Panc1 (cell line): ENCODE measurements around the gene GOLGA1.

Experiments used
- POLR2AphosphoS5 ChIP-seq: IDR thresholded peaks from 2 replicates; pipeline ENCODE4 v1.6.1; 2012; ENCODE audit warnings: mild to moderate bottlenecking, low read depth, low read length, moderate library complexity
- TF ChIP-seq, protein P1 (sequence below): fragments of 450-650 bp; IDR thresholded peaks from 2 replicates; pipeline ENCODE4 v1.5.1; 2017; ENCODE audit warnings: mild to moderate bottlenecking
- TF ChIP-seq, protein P2 (sequence below), 2 experiments: IDR thresholded peaks; 2 replicates each; pipeline ENCODE4 v1.6.1; 2011 to 2012; ENCODE audit warnings: low read depth in 2 of 2, control low read depth in 1 of 2, low read length in 1 of 2, mild to moderate bottlenecking in 1 of 2, moderate library complexity in 1 of 2; ENCODE audit not compliant: insufficient read depth in 1 of 2

DNA sequence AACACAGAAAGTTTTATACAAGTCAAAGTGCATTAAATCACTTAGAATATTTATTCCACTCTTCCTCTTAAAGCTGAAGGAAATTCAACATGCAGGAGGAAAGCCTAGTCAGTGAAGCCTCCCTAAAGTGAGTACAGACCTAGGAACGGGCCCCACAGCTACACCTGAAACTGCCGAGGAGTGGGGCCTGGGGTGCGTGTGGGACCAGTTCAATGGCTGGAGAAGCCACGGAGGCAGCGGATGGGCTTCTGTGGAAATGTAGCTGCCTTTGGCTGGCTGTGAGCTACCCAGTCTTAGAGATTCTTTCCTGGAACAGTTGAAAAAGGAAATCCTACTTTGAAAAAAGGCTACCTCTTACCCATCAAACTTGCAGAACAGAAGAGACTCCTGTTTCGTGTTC lies 62.4 kb downstream of the GOLGA1 start:
- TF ChIP-seq, protein P1, sequence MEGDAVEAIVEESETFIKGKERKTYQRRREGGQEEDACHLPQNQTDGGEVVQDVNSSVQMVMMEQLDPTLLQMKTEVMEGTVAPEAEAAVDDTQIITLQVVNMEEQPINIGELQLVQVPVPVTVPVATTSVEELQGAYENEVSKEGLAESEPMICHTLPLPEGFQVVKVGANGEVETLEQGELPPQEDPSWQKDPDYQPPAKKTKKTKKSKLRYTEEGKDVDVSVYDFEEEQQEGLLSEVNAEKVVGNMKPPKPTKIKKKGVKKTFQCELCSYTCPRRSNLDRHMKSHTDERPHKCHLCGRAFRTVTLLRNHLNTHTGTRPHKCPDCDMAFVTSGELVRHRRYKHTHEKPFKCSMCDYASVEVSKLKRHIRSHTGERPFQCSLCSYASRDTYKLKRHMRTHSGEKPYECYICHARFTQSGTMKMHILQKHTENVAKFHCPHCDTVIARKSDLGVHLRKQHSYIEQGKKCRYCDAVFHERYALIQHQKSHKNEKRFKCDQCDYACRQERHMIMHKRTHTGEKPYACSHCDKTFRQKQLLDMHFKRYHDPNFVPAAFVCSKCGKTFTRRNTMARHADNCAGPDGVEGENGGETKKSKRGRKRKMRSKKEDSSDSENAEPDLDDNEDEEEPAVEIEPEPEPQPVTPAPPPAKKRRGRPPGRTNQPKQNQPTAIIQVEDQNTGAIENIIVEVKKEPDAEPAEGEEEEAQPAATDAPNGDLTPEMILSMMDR: no peak
- no peak for TF ChIP-seq POLR2AphosphoS5
- TF ChIP-seq, protein P2, sequence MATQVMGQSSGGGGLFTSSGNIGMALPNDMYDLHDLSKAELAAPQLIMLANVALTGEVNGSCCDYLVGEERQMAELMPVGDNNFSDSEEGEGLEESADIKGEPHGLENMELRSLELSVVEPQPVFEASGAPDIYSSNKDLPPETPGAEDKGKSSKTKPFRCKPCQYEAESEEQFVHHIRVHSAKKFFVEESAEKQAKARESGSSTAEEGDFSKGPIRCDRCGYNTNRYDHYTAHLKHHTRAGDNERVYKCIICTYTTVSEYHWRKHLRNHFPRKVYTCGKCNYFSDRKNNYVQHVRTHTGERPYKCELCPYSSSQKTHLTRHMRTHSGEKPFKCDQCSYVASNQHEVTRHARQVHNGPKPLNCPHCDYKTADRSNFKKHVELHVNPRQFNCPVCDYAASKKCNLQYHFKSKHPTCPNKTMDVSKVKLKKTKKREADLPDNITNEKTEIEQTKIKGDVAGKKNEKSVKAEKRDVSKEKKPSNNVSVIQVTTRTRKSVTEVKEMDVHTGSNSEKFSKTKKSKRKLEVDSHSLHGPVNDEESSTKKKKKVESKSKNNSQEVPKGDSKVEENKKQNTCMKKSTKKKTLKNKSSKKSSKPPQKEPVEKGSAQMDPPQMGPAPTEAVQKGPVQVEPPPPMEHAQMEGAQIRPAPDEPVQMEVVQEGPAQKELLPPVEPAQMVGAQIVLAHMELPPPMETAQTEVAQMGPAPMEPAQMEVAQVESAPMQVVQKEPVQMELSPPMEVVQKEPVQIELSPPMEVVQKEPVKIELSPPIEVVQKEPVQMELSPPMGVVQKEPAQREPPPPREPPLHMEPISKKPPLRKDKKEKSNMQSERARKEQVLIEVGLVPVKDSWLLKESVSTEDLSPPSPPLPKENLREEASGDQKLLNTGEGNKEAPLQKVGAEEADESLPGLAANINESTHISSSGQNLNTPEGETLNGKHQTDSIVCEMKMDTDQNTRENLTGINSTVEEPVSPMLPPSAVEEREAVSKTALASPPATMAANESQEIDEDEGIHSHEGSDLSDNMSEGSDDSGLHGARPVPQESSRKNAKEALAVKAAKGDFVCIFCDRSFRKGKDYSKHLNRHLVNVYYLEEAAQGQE (IDR thresholded peaks at IDR 0.05; ENCODE audit: insufficient read depth in 1 of 2, low read depth in 2 of 2, low read length in 1 of 2): no peak
